AG04450 (cell line): ENCODE measurements around the gene JAM3. TPM values are rescaled to one million over a fixed set of nuclear protein-coding genes. Genes with fewer than 3 reads are reported as not detected.

Experiments
- CTCF ChIA-PET: fragments of 300-600, 350-600 bp; formaldehyde crosslinking; extraction: SDS; loops from one replicate; lab custom pipeline; 2022; ENCODE audit warnings: antibody characterized with exemption, inconsistent platforms; lab: Charles Lee
- POLR2A ChIA-PET: fragments of 350-600 bp; formaldehyde crosslinking; extraction: SDS; loops from one replicate; lab custom pipeline; 2021; ENCODE audit warnings: antibody characterized with exemption, inconsistent platforms; lab: Yijun Ruan, JAX
- DNase-seq: peaks from one replicate; pipeline ENCODE4 v3.0.0-alpha.2; 2011; ENCODE audit warnings: low read depth, low spot score
- H3K27ac ChIP-seq: one replicate; pipeline ENCODE4 v1.5.1; 2012; ENCODE audit warnings: low read depth, low read length, control low read depth
- H3K27me3 ChIP-seq: one replicate; pipeline ENCODE4 v1.6.0; 2012; ENCODE audit warnings: low read length; ENCODE audit not compliant: control insufficient read depth, insufficient read depth
- H3K4me3 ChIP-seq: 2 replicates; pipeline ENCODE4 v1.5.1; 2011; ENCODE audit warnings: mild to moderate bottlenecking, low read depth, low read length, control low read depth
- H3K9me3 ChIP-seq: 2 replicates; pipeline ENCODE4 v1.5.1; 2012; ENCODE audit warnings: low read length; ENCODE audit not compliant: control insufficient read depth, insufficient read depth
- CTCF ChIP-seq: IDR thresholded peaks from 2 replicates; pipeline ENCODE4 v1.5.1; 2011; ENCODE audit warnings: low read depth, low read length, control low read depth, inconsistent platforms
- polyA plus RNA-seq: library from polyadenylated mRNA; depleted of rRNA; stranded (reverse); fragments of >200 nt; gene quantifications from 2 replicates; pipeline ENCODE4 v1.2.3, GENCODE V29; 2011

JAM3 gene
- polyA plus RNA-seq, 1 experiment = 79.6 TPM

GRCh38 chr11:134152696-134153095, 83.8 kb downstream of the JAM3 start:
- DNase-seq = no peak
- no peak overlapping the region for H3K27ac ChIP-seq
- POLR2A ChIA-PET = interaction anchor here (0.5 kb wide), 1 partner anchor 78 kb away, joined by 4 read pairs; no protein-coding TSS in a partner anchor
- no peaks in the 10 kb centered on the region for H3K27me3 ChIP-seq
- no peak for TF ChIP-seq CTCF
- CTCF ChIA-PET = interaction anchor here (1.0 to 5.1 kb wide), 3 partner anchors 13 to 225 kb away, joined by 3 to 22 read pairs (median 12); no protein-coding TSS in a partner anchor
- H3K9me3 ChIP-seq = no peaks in the 10 kb centered on the region
- no peak overlapping the region for H3K4me3 ChIP-seq

DNA sequence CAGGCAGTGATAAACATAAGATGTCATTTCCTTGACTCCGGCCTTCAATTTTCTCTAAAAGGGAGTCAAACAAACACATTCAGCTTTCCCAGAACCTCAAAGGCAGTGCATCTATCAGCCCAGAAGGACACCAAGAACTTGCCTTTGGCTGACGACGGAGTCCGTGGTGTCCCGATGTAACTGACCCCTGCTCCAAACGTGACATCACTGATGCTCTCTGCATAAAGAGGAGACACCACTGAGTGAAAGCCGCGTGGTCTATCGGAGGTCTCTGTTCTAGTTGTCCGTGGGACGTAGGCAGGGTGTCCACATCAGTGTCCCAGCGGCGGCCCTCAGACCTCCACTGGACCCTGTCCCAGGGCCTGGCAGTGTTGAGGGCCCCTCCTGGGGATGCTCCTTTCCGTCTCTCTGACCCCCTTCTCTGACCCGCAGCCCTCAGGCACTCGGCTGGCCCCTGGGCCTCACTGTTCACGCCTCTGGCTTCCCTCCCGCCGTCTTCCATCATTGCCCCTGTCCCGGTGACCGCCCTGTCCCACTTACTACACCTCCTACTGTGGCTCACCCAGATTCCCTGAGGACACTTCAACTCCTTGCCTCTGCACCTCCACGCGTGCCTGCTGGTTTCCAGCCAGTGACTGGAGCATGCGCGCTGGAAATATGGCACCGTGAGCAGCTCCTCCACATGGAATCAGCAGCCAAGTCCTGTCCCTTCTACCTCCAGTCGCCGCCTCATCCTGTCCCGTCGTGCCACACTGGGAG, 84.5 kb downstream of the JAM3 start:
- DNase-seq = no peak
- no peaks in the 10 kb centered on the region for H3K9me3 ChIP-seq
- CTCF ChIA-PET = interaction anchor here (1.7 to 5.1 kb wide), 2 partner anchors 14 to 103 kb away, joined by 12 to 22 read pairs; no protein-coding TSS in a partner anchor
- H3K27ac ChIP-seq = no peak overlapping the region
- POLR2A ChIA-PET = interaction anchor here (0.5 kb wide), 1 partner anchor 78 kb away, joined by 4 read pairs; no protein-coding TSS in a partner anchor
- no peak for TF ChIP-seq CTCF
- H3K4me3 ChIP-seq = no peak overlapping the region
- no peaks in the 10 kb centered on the region for H3K27me3 ChIP-seq

GRCh38 chr11:134154441-134154840, 85.6 kb downstream of the JAM3 start:
- no peaks in the 10 kb centered on the region for H3K27me3 ChIP-seq
- ChIA-PET CTCF (interaction anchor here (5.1 kb wide), 1 partner anchor 104 kb away, joined by 22 read pairs; no protein-coding TSS in a partner anchor), POLR2A (no interaction called here)
- no peak overlapping the region for H3K4me3 ChIP-seq
- H3K9me3 ChIP-seq = no peaks in the 10 kb centered on the region
- DNase-seq = no peak
- H3K27ac ChIP-seq = no peak overlapping the region
- no peak for TF ChIP-seq CTCF

- Histone ChIP-seq H3K9me3 (no peaks in the 10 kb centered on the region), H3K27me3 (no peaks in the 10 kb centered on the region), H3K4me3 (no peak overlapping the region), H3K27ac (no peak overlapping the region)
- DNase-seq = no peak
- ChIA-PET POLR2A (no interaction called here), CTCF (no interaction called here)
- no peak for TF ChIP-seq CTCF
These were observed 86.6 kb downstream of the JAM3 start for GRCh38 chr11:134155456-134155855.
